Stimulated activated naive CD8-positive, alpha-beta T cell treated with anti-CD3 and anti-CD28 coated beads, Interleukin-15, Interleukin-2, amounts not matched to agents 100 ng/mL and 50 ng/mL, for 24 hours (primary cell): ENCODE data around the gene COL6A3.
"Not testable (repeated sequence)": the region's sequence is repeated elsewhere in the genome, so short reads cannot be mapped to it uniquely, and the experiment has no call there.

Experiments
- H3K27ac Mint-ChIP-seq: one replicate; pipeline ENCODE4 v1.8.0; 2021; ENCODE audit warnings: mild to moderate bottlenecking, mixed read lengths
- H3K27me3 Mint-ChIP-seq: one replicate; pipeline ENCODE4 v1.8.0; 2021; ENCODE audit warnings: mixed read lengths
- H3K36me3 Mint-ChIP-seq: one replicate; pipeline ENCODE4 v1.8.0; 2021; ENCODE audit warnings: low read depth, mixed read lengths
- H3K4me1 Mint-ChIP-seq: one replicate; pipeline ENCODE4 v1.8.0; 2021; ENCODE audit warnings: low read depth, mixed read lengths
- H3K4me3 Mint-ChIP-seq: one replicate; pipeline ENCODE4 v1.8.0; 2021; ENCODE audit warnings: mild to moderate bottlenecking, mixed read lengths
- H3K9me3 Mint-ChIP-seq: one replicate; pipeline ENCODE4 v1.8.0; 2021; ENCODE audit warnings: mixed read lengths

COL6A3 gene

DNA sequence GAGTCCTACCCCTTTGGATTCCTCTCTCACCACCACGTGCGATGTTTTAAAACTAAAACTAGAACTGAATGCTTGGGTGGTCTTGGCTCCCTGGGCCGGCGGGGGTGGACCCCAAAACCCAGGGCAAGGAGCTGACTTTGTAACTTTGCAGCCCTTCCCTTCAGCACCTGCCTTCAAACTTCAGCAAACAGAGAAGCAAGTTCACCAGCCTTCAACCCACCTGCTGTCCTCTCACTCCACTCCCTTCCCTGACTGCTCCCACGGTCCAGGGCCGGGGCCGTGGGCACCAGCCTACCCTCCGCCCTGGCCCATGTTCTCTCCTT, 54.5 kb downstream of the COL6A3 start:
- Mint-ChIP-seq H3K4me3 (no peak overlapping the region), H3K27ac (no peak overlapping the region), H3K27me3 (no peaks in the 10 kb centered on the region), H3K9me3 (no peaks in the 10 kb centered on the region), H3K4me1 (no peaks in the 10 kb centered on the region), H3K36me3 (peaks cover 5% of the 10 kb centered on the region)

DNA sequence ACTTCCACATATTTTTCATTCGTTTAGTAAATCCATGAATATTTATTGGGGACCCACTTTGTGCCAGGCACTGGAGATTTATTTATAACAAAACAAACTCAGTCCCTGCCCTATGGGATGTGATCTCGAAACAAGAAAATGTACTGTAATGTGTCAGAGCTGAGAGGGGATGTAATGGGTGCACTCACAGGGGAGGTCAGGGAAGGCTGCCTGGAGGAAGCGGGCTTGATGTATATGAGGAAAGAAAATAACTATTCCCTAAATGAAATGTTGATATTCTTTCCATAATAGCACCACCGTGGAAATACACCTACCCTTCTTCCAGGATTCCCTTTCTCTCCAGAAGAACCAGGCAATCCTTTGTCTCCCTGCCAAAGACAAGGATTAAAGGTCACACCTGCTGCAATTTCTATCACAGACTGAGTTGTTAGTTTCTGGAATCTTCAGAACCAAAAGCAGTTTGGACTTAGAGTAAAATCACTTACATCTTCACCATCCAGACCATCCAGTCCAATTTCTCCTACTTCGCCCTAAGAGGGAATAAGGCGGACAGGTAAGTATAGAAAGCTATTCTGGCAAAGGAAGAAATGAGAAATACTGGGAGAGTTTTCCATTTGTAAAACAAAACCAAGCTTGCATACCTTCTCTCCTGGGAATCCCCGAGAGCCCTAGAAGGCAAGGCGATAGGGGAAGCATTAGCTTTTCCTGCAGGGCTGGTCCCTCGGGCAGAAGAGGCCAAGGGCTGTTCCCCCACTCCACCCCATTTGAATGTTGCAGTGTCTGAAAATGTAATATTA, 55.0 kb downstream of the COL6A3 start:
- no peak overlapping the region for H3K27ac Mint-ChIP-seq
- no peaks in the 10 kb centered on the region for H3K27me3 Mint-ChIP-seq
- H3K9me3 Mint-ChIP-seq = no peaks in the 10 kb centered on the region
- peaks cover 5% of the 10 kb centered on the region for H3K36me3 Mint-ChIP-seq
- no peaks in the 10 kb centered on the region for H3K4me1 Mint-ChIP-seq
- no peak overlapping the region for H3K4me3 Mint-ChIP-seq

DNA sequence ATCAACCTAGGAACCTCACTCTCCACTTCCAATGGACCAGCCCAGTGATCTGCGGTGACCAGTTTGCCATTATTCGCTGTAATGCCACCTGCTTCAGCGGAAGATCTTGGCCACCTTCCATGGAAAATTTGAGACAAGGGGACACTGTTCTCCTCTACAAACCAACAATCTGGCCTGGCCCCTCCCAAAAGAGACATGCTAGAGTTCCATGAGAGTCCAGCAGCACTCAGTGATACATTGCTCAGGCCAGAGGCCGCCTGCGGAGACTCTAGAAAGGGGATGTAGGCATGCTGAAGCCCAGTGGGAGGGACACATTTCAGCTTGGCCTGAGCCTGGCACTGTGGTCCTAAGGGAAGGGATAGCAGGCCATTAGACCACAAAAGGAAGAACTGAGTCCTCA, 58.3 kb downstream of the COL6A3 start:
- Mint-ChIP-seq H3K4me1 (no peaks in the 10 kb centered on the region), H3K27me3 (no peaks in the 10 kb centered on the region), H3K9me3 (no peaks in the 10 kb centered on the region), H3K4me3 (no peak overlapping the region), H3K36me3 (no peaks in the 10 kb centered on the region), H3K27ac (no peak overlapping the region)

DNA sequence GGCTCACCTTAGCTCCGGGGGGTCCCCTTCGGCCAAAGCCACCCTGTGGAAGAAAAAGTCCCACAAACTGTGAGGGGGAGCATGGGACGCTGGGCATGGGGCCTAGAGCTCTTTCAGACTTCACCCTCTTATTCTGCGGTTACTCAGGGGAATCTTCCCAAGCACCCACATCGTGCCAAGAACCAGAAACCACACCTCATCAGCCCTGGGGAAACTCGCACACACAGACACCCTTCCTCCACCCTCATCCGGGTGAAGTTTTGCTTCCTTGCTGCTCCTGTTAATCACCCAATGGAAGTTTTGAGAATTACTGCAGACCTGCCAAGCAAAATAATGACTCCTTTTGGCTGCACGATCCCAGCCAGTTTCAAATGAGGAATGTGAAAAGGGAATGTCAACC, 59.1 kb downstream of the COL6A3 start:
- Mint-ChIP-seq H3K9me3 (no peaks in the 10 kb centered on the region), H3K36me3 (no peaks in the 10 kb centered on the region), H3K4me3 (no peak overlapping the region), H3K27me3 (no peaks in the 10 kb centered on the region), H3K27ac (no peak overlapping the region), H3K4me1 (no peaks in the 10 kb centered on the region)

DNA sequence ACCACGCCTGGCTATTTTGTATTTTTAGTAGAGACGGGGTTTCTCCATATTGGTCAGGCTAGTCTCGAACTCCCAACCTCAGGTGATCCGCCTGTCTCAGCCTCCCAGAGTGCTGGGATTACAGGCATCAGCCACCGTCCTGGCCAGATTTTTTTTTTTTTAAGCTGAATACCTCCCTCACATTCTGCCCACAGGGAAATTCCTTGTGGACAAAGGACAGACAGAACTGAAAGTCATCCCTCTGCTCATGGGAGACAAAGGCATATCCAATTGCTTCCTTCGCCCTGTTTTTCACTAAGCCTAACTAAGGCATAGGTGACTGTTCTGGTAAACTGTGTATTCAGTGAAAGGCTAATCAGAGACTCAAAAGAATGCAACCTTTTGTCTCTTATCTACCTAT, 59.8 kb downstream of the COL6A3 start:
- H3K4me1 Mint-ChIP-seq, H3K27ac Mint-ChIP-seq, H3K4me3 Mint-ChIP-seq, H3K27me3 Mint-ChIP-seq, H3K9me3 Mint-ChIP-seq, H3K36me3 Mint-ChIP-seq: not testable (repeated sequence)

DNA sequence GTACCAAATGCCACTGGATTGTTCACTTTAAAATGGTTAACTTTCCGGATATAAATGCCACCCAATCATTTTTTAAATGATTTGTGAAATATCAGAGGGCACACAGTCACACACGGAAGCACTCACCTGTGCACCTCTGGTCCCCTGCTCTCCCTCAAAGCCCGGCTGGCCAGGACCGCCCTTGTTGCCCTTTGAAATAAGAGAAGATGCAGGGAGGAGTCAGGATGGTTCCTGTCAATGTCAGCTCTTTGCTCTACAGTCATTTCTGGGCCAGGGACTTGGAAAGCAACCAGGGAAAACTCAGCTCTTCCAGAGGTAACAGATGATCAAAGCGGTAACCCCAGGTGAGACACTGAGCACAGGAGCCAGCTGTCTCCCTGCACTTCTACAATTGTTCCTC, 60.7 kb downstream of the COL6A3 start:
- Mint-ChIP-seq H3K4me3 (no peak overlapping the region), H3K36me3 (no peaks in the 10 kb centered on the region), H3K27ac (no peak overlapping the region), H3K4me1 (no peaks in the 10 kb centered on the region), H3K27me3 (no peaks in the 10 kb centered on the region), H3K9me3 (no peaks in the 10 kb centered on the region)

DNA sequence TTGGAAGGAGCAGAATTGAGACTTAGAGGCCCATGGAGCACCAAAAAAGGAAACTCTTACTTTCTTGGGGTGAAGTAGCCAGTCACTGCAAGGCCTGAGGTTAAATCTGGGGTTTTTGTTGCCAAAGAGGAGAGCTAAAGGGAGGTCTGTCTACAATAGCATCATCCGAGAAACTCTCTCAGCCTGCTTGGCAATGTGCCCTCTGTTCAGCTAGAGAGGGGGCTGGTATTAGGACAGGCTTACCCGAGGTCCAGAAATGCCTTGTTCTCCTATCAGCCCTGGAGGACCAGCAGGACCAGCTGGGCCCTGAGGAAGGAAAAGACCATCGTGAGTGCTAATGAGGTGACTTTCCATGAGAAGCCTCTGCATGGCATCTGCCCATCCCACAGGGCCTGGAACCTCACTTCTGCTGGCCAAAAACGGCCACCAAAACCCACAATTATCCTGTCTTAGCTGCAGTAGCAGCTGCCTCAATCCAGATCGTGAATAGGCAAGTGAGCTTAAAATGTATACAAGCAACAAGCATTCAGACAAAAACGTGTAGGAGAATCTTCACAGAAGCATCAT, 61.6 kb downstream of the COL6A3 start:
- H3K9me3 Mint-ChIP-seq = no peaks in the 10 kb centered on the region
- no peaks in the 10 kb centered on the region for H3K36me3 Mint-ChIP-seq
- no peaks in the 10 kb centered on the region for H3K27me3 Mint-ChIP-seq
- no peaks in the 10 kb centered on the region for H3K4me1 Mint-ChIP-seq
- H3K4me3 Mint-ChIP-seq = no peak overlapping the region
- no peak overlapping the region for H3K27ac Mint-ChIP-seq

DNA sequence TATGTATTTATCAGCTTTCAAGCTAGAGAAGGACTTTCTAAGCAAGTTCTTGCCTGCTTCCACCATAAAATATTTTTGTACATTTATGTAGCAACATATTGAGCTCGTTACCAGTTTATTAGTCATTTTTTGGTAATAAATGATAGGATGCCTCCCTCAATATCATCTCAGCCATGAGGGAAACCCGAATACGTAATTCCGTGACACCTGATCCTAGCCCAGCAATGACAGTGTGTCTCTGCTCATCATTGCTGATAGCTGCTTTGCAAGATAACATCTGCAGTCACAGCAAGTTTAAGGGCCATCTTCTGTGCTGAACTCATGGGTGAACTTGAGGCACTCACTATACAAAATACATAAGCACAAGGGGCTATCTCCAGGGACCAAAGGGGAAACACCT, 62.2 kb downstream of the COL6A3 start:
- H3K27me3 Mint-ChIP-seq = no peaks in the 10 kb centered on the region
- no peaks in the 10 kb centered on the region for H3K36me3 Mint-ChIP-seq
- no peaks in the 10 kb centered on the region for H3K9me3 Mint-ChIP-seq
- no peaks in the 10 kb centered on the region for H3K4me1 Mint-ChIP-seq
- no peak overlapping the region for H3K27ac Mint-ChIP-seq
- H3K4me3 Mint-ChIP-seq = no peak overlapping the region

DNA sequence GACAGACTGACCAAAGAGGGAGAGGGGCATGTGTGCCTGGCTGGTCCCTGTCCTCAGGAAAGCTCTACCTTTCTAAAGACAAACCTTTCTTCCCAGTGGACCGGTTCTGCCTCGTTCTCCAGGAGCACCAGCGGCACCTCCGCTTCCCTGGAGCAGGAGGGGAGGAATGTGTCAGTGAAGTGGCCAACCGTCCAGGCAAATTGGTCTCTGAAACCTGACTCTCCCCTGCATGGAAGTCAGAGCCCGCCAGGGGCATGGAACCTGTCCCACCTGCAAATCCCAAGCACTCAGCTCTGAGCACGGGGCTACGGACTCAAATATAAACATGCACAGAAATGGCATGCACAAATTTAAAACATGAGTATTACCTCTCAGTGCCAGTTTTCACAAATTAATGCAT, 62.9 kb downstream of the COL6A3 start:
- Mint-ChIP-seq H3K4me1 (no peaks in the 10 kb centered on the region), H3K27me3 (no peaks in the 10 kb centered on the region), H3K4me3 (no peak overlapping the region), H3K9me3 (no peaks in the 10 kb centered on the region), H3K27ac (no peak overlapping the region), H3K36me3 (no peaks in the 10 kb centered on the region)

DNA sequence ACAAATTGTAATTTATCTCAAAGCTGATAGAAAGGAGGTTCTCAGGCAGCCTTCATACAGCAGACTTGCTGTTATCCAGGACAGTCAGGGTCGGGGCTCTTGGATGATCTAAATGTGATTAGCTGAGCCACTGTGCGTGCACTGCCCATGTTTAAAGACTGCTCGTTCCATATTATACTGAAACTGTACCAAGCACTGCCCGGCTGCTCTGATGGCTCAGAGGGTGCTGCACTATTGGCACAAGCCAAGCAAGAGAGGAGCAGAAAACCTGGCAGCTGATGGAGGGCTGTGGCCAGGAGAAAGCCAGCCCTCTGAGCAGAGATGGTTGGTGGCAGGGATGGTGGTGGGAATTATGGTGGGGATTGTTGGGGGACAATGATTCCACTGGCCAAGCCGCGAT, 63.4 kb downstream of the COL6A3 start:
- Mint-ChIP-seq H3K9me3 (no peaks in the 10 kb centered on the region), H3K4me1 (no peaks in the 10 kb centered on the region), H3K4me3 (no peak overlapping the region), H3K36me3 (no peaks in the 10 kb centered on the region), H3K27me3 (no peaks in the 10 kb centered on the region), H3K27ac (no peak overlapping the region)

DNA sequence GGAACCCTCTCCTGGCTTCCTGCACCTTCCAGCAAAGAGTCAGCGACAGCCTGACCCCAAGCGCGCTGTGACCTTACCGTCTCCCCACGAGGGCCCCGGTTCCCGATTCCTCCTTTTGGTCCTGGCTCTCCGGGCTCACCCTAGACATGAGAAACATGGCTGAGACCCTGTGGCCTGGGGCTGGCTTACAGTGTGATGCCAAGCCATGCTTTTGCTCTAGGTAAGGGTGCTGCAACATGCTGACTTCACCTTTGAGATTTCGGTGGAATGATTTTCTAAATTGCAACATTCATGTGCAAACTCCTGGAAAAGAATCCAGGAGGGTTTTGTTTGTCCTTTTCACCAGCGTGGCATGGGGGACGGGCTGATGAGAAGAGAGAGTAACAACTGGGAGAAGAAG, 63.9 kb downstream of the COL6A3 start:
- Mint-ChIP-seq H3K27ac (no peak overlapping the region), H3K4me3 (no peak overlapping the region), H3K27me3 (no peaks in the 10 kb centered on the region), H3K36me3 (no peaks in the 10 kb centered on the region), H3K4me1 (no peaks in the 10 kb centered on the region), H3K9me3 (no peaks in the 10 kb centered on the region)

DNA sequence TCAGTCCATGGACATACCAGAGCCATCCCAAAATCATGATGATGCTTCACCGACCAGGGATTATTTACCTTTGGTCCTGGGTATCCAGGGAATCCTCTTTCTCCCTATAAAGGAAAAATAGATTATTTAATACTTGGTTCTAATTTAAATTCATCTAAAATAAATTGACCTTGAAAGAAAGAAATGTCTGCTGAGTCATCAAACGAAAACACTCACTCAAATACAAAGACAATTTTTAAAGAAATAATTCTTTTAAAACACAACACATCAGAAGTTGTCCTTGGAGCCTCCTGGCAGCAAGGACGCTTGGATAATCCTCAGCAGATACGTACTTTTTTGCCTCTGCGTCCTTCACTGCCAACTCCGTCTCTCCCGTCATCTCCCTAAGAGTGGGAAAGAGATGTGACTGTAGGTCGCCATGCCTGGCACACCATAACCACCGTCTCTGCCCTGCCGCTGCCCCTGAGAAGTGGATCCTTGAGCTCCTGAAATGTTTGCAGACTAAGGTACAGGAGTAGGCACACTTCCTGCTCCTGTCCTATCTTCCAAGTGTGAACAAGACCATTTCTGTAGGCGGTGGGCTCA, 65.6 kb downstream of the COL6A3 start:
- Mint-ChIP-seq H3K27me3 (no peaks in the 10 kb centered on the region), H3K27ac (no peak overlapping the region), H3K36me3 (no peaks in the 10 kb centered on the region), H3K9me3 (no peaks in the 10 kb centered on the region), H3K4me1 (no peaks in the 10 kb centered on the region), H3K4me3 (no peak overlapping the region)

DNA sequence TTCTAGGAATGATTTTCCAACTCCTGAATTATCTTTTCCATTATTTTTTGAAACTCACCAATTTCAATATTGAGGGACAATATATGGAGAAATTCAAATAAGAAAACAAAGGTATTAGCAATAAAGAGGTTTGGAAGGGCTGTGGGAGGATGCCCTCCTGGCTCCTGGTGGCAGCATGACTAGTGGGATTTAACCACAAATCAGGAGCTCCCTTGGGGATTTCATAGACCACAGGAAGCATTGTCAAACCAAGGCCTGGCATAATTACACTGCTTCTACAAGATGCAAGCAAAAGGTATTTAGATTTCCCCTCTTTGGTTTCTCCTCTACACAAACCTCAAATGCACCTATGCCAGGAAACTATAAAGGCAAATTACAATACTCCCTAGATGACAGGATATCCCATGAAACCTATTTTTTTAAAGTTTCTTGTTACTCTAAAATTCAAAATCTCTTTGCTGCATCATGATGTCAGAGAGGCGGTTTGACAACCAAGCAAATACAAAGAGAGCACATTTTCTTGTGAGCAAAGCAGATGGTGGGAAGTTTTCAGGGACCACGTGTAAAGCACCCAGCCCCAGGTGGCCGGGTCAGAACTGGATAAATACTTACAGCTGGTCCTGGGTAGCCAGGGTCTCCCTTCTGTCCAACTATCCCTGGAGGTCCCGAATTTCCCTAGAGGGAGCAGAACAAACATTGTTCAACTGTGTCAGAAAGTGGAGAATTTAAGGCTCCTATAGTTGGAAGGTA, 67.9 kb downstream of the COL6A3 start:
- H3K4me1 Mint-ChIP-seq = no peaks in the 10 kb centered on the region
- no peak overlapping the region for H3K4me3 Mint-ChIP-seq
- H3K9me3 Mint-ChIP-seq = no peaks in the 10 kb centered on the region
- H3K27ac Mint-ChIP-seq = no peak overlapping the region
- peaks cover 6% of the 10 kb centered on the region for H3K36me3 Mint-ChIP-seq
- H3K27me3 Mint-ChIP-seq = no peaks in the 10 kb centered on the region

DNA sequence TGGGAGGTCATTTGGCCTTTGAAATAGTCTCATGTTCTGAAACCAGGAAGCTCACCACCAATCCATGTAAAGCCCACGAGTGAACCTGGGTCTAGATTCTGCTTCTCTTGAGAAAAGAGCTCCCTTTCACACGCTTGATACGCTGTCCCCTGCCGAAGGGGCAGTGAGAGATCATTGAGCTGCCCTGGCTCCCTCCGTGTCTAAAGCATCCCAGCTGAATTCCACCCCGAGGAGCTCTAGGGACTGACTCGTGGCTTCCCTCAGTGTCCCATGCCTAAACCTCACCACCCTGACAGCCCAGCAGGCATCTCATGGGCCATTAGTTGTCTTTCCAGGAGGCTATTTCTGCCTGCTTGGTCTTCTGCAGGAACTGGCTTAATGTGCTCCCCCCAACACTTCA, 68.6 kb downstream of the COL6A3 start:
- H3K4me3 Mint-ChIP-seq = no peak overlapping the region
- H3K4me1 Mint-ChIP-seq = no peaks in the 10 kb centered on the region
- no peak overlapping the region for H3K27ac Mint-ChIP-seq
- no peaks in the 10 kb centered on the region for H3K9me3 Mint-ChIP-seq
- H3K27me3 Mint-ChIP-seq = no peaks in the 10 kb centered on the region
- peaks cover 6% of the 10 kb centered on the region for H3K36me3 Mint-ChIP-seq

DNA sequence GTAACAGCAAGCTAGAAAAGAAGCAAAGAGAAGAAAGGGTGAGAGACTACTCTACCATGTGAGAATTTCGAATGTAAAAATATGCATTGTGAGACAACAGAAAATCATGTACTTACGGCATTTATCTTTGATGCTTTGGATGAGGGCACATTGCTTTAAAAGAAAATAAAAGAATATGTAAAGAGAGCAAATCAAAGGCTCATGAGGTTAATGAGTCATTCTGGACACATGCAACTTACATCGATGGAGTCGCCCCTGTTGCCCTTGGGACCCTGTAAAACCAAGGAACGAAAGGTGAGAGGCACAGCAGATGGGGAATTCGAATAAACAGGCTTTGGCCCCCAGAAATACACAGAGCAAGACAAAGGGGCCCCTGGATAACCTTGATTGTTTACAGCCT, 69.0 kb downstream of the COL6A3 start:
- no peaks in the 10 kb centered on the region for H3K9me3 Mint-ChIP-seq
- no peak overlapping the region for H3K27ac Mint-ChIP-seq
- no peak overlapping the region for H3K4me3 Mint-ChIP-seq
- no peaks in the 10 kb centered on the region for H3K27me3 Mint-ChIP-seq
- no peaks in the 10 kb centered on the region for H3K4me1 Mint-ChIP-seq
- H3K36me3 Mint-ChIP-seq = peaks cover 9% of the 10 kb centered on the region
